ENCODE measurements around the gene SIGLEC8. TPM values are rescaled to one million over a fixed set of nuclear protein-coding genes. Genes with fewer than 3 reads are reported as not detected.

The SIGLEC8 gene
- total RNA-seq, 2 donors from 2014 or later: not detected

DNA sequence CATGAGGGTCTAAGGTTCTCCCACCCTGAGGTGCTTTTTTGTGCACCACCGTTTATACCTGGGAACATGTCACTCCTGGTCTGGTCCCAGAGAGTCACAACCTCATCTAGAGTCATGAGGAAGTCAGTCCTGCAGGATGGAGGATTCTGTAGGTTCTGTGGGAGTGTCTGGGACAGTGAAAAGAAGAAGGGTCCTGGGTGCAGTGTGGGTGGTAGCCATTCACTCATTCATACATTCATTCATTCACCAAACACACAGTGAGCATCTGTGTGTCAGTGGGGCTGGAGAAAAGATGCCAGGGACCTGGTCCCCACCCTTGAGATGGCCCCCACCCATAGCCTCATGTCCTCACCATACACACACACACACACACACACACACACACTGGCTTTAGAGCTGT is 11.4 kb upstream of the SIGLEC8 start:
- Histone ChIP-seq H3K27ac (ENCODE audit: low read depth, low read length) (no peak overlapping the region), H3K36me3 (ENCODE audit: control insufficient read depth, insufficient read depth, low read length) (no peaks in the 10 kb centered on the region), H3K9ac (ENCODE audit: extremely low read depth, low read length, poor library complexity, severe bottlenecking) (no peak overlapping the region), H3K27me3 (ENCODE audit: control insufficient read depth, insufficient read depth, low read length, poor library complexity, severe bottlenecking) (peaks cover 57% of the 10 kb centered on the region), H3K4me3 (ENCODE audit: low read length) (no peak overlapping the region), H3K9me3 (ENCODE audit: control insufficient read depth, low read length) (no peaks in the 10 kb centered on the region), H3K4me1 (ENCODE audit: control insufficient read depth, insufficient read depth, low read length) (no peaks in the 10 kb centered on the region)
- 85% methylated on average over 1 of the region's 1 CpG; no CpG with 5 or more reads in 1 of the 2 experiments for WGBS, 2 experiments (ENCODE audit: insufficient coverage in 1 of 2, insufficient read length in 1 of 2)
- H3K4me3 Mint-ChIP-seq: no peak overlapping the region
- no peak for DNase-seq
- H3K36me3 Mint-ChIP-seq (ENCODE audit: low read depth): no peaks in the 10 kb centered on the region
- H3K27ac Mint-ChIP-seq: no peak overlapping the region
- no peaks in the 10 kb centered on the region for H3K9me3 Mint-ChIP-seq
- H3K27me3 Mint-ChIP-seq (ENCODE audit: insufficient read depth): peaks cover 64% of the 10 kb centered on the region
- no peaks in the 10 kb centered on the region for H3K4me1 Mint-ChIP-seq
- TF ChIP-seq, protein P1, sequence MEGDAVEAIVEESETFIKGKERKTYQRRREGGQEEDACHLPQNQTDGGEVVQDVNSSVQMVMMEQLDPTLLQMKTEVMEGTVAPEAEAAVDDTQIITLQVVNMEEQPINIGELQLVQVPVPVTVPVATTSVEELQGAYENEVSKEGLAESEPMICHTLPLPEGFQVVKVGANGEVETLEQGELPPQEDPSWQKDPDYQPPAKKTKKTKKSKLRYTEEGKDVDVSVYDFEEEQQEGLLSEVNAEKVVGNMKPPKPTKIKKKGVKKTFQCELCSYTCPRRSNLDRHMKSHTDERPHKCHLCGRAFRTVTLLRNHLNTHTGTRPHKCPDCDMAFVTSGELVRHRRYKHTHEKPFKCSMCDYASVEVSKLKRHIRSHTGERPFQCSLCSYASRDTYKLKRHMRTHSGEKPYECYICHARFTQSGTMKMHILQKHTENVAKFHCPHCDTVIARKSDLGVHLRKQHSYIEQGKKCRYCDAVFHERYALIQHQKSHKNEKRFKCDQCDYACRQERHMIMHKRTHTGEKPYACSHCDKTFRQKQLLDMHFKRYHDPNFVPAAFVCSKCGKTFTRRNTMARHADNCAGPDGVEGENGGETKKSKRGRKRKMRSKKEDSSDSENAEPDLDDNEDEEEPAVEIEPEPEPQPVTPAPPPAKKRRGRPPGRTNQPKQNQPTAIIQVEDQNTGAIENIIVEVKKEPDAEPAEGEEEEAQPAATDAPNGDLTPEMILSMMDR (conservative IDR thresholded peaks at IDR 0.05): no peak

DNA sequence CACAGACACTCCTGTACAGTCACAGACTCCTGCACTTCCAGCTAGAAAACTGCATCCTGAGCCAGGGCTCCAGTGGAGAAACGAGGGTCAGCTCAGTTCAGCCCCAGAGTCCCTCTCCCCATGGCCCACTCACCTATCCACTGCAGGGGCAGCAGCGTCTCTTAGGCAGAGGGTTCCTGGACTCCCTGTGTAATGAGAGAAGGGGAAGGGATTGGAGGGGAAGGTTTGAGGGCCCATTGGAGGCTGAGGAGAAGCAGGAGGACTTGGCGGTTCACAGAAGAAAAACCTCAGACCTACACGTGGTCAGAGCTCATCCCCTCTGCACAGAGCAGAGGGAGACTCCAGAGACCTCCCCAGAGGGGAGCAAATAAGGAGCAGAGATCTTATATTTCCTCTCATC is 10.9 kb upstream of the SIGLEC8 start:
- 49 to 56% methylated on average over 2 to 4 of the region's 4 CpGs for WGBS, 2 experiments (ENCODE audit: insufficient coverage in 1 of 2, insufficient read length in 1 of 2)
- no peaks in the 10 kb centered on the region for H3K9me3 ChIP-seq (ENCODE audit: control insufficient read depth, low read length)
- Mint-ChIP-seq H3K27me3 (ENCODE audit: insufficient read depth) (peaks cover 63% of the 10 kb centered on the region), H3K27ac (no peak overlapping the region), H3K4me1 (no peaks in the 10 kb centered on the region), H3K36me3 (ENCODE audit: low read depth) (no peaks in the 10 kb centered on the region), H3K9me3 (no peaks in the 10 kb centered on the region), H3K4me3 (no peak overlapping the region)
- H3K4me3 ChIP-seq (ENCODE audit: low read length): no peak overlapping the region
- H3K4me1 ChIP-seq (ENCODE audit: control insufficient read depth, insufficient read depth, low read length): no peaks in the 10 kb centered on the region
- H3K27ac ChIP-seq (ENCODE audit: low read depth, low read length): no peak overlapping the region
- TF ChIP-seq, protein P1 (conservative IDR thresholded peaks at IDR 0.05): no peak
- no peaks in the 10 kb centered on the region for H3K36me3 ChIP-seq (ENCODE audit: control insufficient read depth, insufficient read depth, low read length)
- H3K9ac ChIP-seq (ENCODE audit: extremely low read depth, low read length, poor library complexity, severe bottlenecking): no peak overlapping the region
- DNase-seq: no peak
- H3K27me3 ChIP-seq (ENCODE audit: control insufficient read depth, insufficient read depth, low read length, poor library complexity, severe bottlenecking): peaks cover 61% of the 10 kb centered on the region

DNA sequence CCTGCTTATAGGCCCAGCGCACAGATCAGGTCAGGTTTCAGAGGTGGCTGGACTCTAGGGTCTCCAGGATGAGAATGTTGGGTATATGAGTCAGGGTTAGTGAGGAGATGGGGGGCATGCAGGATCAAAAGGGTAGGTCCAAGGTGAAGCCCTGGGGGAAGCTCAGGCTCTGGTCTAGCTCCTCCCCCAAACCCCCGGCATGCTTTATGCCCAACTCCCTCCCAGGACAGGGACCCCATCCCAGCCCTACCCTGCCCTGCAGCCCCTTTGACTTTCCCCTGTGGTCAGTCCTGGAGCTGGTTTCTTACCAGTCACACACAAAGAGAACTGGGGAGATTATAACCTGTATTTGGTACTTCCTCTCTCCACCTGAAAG is 10.3 kb upstream of the SIGLEC8 start:
- DNase-seq: no peak
- Histone ChIP-seq H3K36me3 (ENCODE audit: control insufficient read depth, insufficient read depth, low read length) (no peaks in the 10 kb centered on the region), H3K27me3 (ENCODE audit: control insufficient read depth, insufficient read depth, low read length, poor library complexity, severe bottlenecking) (peaks cover 62% of the 10 kb centered on the region), H3K9ac (ENCODE audit: extremely low read depth, low read length, poor library complexity, severe bottlenecking) (no peak overlapping the region), H3K9me3 (ENCODE audit: control insufficient read depth, low read length) (no peaks in the 10 kb centered on the region), H3K4me3 (ENCODE audit: low read length) (no peak overlapping the region), H3K4me1 (ENCODE audit: control insufficient read depth, insufficient read depth, low read length) (no peaks in the 10 kb centered on the region), H3K27ac (ENCODE audit: low read depth, low read length) (no peak overlapping the region)
- H3K36me3 Mint-ChIP-seq (ENCODE audit: low read depth): no peaks in the 10 kb centered on the region
- 85 to 100% methylated on average over 1 to 2 of the region's 2 CpGs for whole genome bisulfite sequencing, 2 experiments (ENCODE audit: insufficient coverage in 1 of 2, insufficient read length in 1 of 2)
- no peaks in the 10 kb centered on the region for H3K4me1 Mint-ChIP-seq
- H3K27ac Mint-ChIP-seq: no peak overlapping the region
- H3K27me3 Mint-ChIP-seq (ENCODE audit: insufficient read depth): peaks cover 64% of the 10 kb centered on the region
- H3K9me3 Mint-ChIP-seq: no peaks in the 10 kb centered on the region
- TF ChIP-seq, protein P1 (conservative IDR thresholded peaks at IDR 0.05): no peak
- no peak overlapping the region for H3K4me3 Mint-ChIP-seq

Data from endodermal cell (in vitro differentiated cells).